A673 (cell line): ENCODE data around the gene FAM162A. TPM values are rescaled to one million over a fixed set of nuclear protein-coding genes. Genes with fewer than 3 reads are reported as not detected.

Experiments used
- BruUV-seq: library from RNA; stranded (reverse); fragments of 400-500 nt; replicated peaks from 2 replicates; lab custom pipeline; 2021; lab: Mats Ljungman, UMichigan
- CTCF ChIA-PET: fragments of 300-600 bp; sonication (Branson Sonifier 250); formaldehyde crosslinking; loops from one replicate; lab custom pipeline; 2022; ENCODE audit warnings: antibody characterized with exemption; lab: Charles Lee
- POLR2A ChIA-PET: fragments of 300-600 bp; sonication (Branson Sonifier 250); formaldehyde crosslinking; loops from one replicate; lab custom pipeline; 2022; ENCODE audit warnings: antibody characterized with exemption; ENCODE audit not compliant: low non-redundant PET; lab: Charles Lee
- DNase-seq: peaks from one replicate; pipeline ENCODE4 v3.0.0-alpha.2; 2015; ENCODE audit warnings: low spot score
- H3K27ac ChIP-seq: fragments of 200-600 bp; sonication (generic); 2 replicates; pipeline ENCODE4 v1.5.1; 2016; ENCODE audit warnings: mixed run types, low read depth, mild to moderate bottlenecking, mixed read lengths, antibody characterized with exemption, low read length; ENCODE audit not compliant: poor library complexity, severe bottlenecking
- H3K27me3 ChIP-seq: fragments of 200-600 bp; sonication (generic); replicated peaks from 2 replicates; pipeline ENCODE4 v1.6.1; 2017; ENCODE audit warnings: mixed run types, low read depth, mild to moderate bottlenecking, mixed read lengths, antibody characterized with exemption, low read length; ENCODE audit not compliant: insufficient read depth, poor library complexity
- H3K36me3 ChIP-seq: fragments of 200-600 bp; sonication (generic); 2 replicates; pipeline ENCODE4 v1.6.1; 2016; ENCODE audit warnings: mixed run types, mild to moderate bottlenecking, mixed read lengths, antibody characterized with exemption, low read length; ENCODE audit not compliant: insufficient read depth, poor library complexity, severe bottlenecking
- H3K4me1 ChIP-seq: fragments of 200-600 bp; sonication (generic); 2 replicates; pipeline ENCODE4 v1.6.1; 2017; ENCODE audit warnings: mixed run types, mild to moderate bottlenecking, mixed read lengths, antibody characterized with exemption, low read length; ENCODE audit not compliant: insufficient read depth, poor library complexity, severe bottlenecking
- H3K4me3 ChIP-seq: fragments of 200-600 bp; sonication (generic); 2 replicates; pipeline ENCODE4 v1.5.1; 2016; ENCODE audit warnings: low read depth, mixed run types, mild to moderate bottlenecking, mixed read lengths, low read length; ENCODE audit not compliant: poor library complexity, severe bottlenecking
- H3K9me3 ChIP-seq: fragments of 200-600 bp; sonication (generic); 2 replicates; pipeline ENCODE4 v1.6.1; 2016; ENCODE audit warnings: mixed run types, low read depth, mild to moderate bottlenecking, mixed read lengths, antibody characterized with exemption, low read length; ENCODE audit not compliant: poor library complexity, severe bottlenecking
- CTCF ChIP-seq: fragments of 300-800, 200-600 bp; sonication (generic); conservative IDR thresholded peaks from 2 replicates; pipeline ENCODE4 v1.5.1; 2017; ENCODE audit warnings: low read depth, mild to moderate bottlenecking, antibody characterized with exemption, low read length, moderate library complexity, mixed read lengths
- EZH2 ChIP-seq: fragments of 200-600 bp; sonication (generic); IDR thresholded peaks from 2 replicates; pipeline ENCODE4 v1.6.1; 2017; ENCODE audit warnings: borderline replicate concordance, low read depth, mild to moderate bottlenecking, mixed read lengths, antibody characterized with exemption, low read length; ENCODE audit not compliant: poor library complexity, severe bottlenecking
- intact Hi-C: fragments of 100-400 bp; cut with micrococcal nuclease; formaldehyde crosslinking; loops from one replicate; pipeline ENCODE4 v1.10.0; 2022; ENCODE audit not compliant: unreplicated experiment
- total RNA-seq: library from RNA; stranded (reverse); gene quantifications from 2 replicates; pipeline ENCODE4 v1.2.3, GENCODE V29; 2021

The FAM162A gene
- total RNA-seq, 1 experiment from 2014 or later: 58.1 TPM

- intact Hi-C loops: no loop called here
- no TSS peak for BruUV-seq
- Histone ChIP-seq H3K27ac (no peak overlapping the region), H3K4me1 (no peaks in the 10 kb centered on the region), H3K4me3 (no peak overlapping the region), H3K27me3 (no peaks in the 10 kb centered on the region), H3K9me3 (no peaks in the 10 kb centered on the region), H3K36me3 (peaks cover 44% of the 10 kb centered on the region)
- CTCF ChIA-PET: no interaction called here
- TF ChIP-seq CTCF: no peak
- TF ChIP-seq EZH2: no peak
- DNase-seq: no peak
- POLR2A ChIA-PET: no interaction called here
These were observed 67.4 kb downstream of the FAM162A start for GRCh38 chr3:122451371-122451770.

- CTCF ChIA-PET: no interaction called here
- H3K4me1 ChIP-seq: no peaks in the 10 kb centered on the region
- DNase-seq: no peak
- H3K4me3 ChIP-seq: no peak overlapping the region
- H3K36me3 ChIP-seq: peaks cover 57% of the 10 kb centered on the region
- H3K27me3 ChIP-seq: no peaks in the 10 kb centered on the region
- no peak overlapping the region for H3K27ac ChIP-seq
- no peak for TF ChIP-seq CTCF
- no peak for TF ChIP-seq EZH2
- POLR2A ChIA-PET: no interaction called here
- intact Hi-C loops: no loop called here
- no peaks in the 10 kb centered on the region for H3K9me3 ChIP-seq
- BruUV-seq: no TSS peak
These were observed 72.1 kb downstream of the FAM162A start for GRCh38 chr3:122456074-122456473.

GRCh38 chr3:122457706-122458105 is 73.7 kb downstream of the FAM162A start:
- Histone ChIP-seq H3K4me1 (no peaks in the 10 kb centered on the region), H3K36me3 (peaks cover 67% of the 10 kb centered on the region), H3K27me3 (no peaks in the 10 kb centered on the region), H3K27ac (no peak overlapping the region), H3K4me3 (no peak overlapping the region), H3K9me3 (no peaks in the 10 kb centered on the region)
- CTCF ChIA-PET: no interaction called here
- no TSS peak for BruUV-seq
- TF ChIP-seq EZH2: no peak
- TF ChIP-seq CTCF: no peak
- POLR2A ChIA-PET: no interaction called here
- intact Hi-C loops: no loop called here
- DNase-seq: no peak
